GM23248 (cell line): ENCODE data around the gene C11orf52. TPM values are rescaled to one million over a fixed set of nuclear protein-coding genes. Genes with fewer than 3 reads are reported as not detected.

Source experiments
- DNase-seq: peaks from one replicate; pipeline ENCODE4 v3.0.0-alpha.2; 2015
- H2AFZ ChIP-seq: fragments of 200-600 bp; sonication (generic); 2 replicates; pipeline ENCODE4 v1.6.1; 2016; ENCODE audit warnings: antibody characterized with exemption
- H3F3A ChIP-seq: fragments of 200-600 bp; sonication (generic); 2 replicates; pipeline ENCODE4 v1.6.1; 2016; ENCODE audit warnings: mild to moderate bottlenecking, antibody characterized with exemption, mixed run types; ENCODE audit not compliant: insufficient read depth
- H3K27ac ChIP-seq: fragments of 200-600 bp; sonication (generic); 2 replicates; pipeline ENCODE4 v1.5.1; 2016; ENCODE audit warnings: mild to moderate bottlenecking
- H3K27me3 ChIP-seq: fragments of 200-600 bp; sonication (generic); replicated peaks from 2 replicates; pipeline ENCODE4 v1.6.1; 2016; ENCODE audit warnings: mild to moderate bottlenecking; ENCODE audit not compliant: insufficient read depth
- H3K36me3 ChIP-seq: fragments of 200-600 bp; sonication (generic); 2 replicates; pipeline ENCODE4 v1.6.1; 2016; ENCODE audit warnings: low read depth, mild to moderate bottlenecking
- H3K4me1 ChIP-seq: fragments of 200-600 bp; sonication (generic); 2 replicates; pipeline ENCODE4 v1.6.1; 2016; ENCODE audit warnings: mild to moderate bottlenecking; ENCODE audit not compliant: insufficient read depth
- H3K4me2 ChIP-seq: fragments of 200-600 bp; sonication (generic); one replicate; pipeline ENCODE4 v1.6.1; 2016; ENCODE audit warnings: mild to moderate bottlenecking; ENCODE audit not compliant: unreplicated experiment
- H3K4me3 ChIP-seq: fragments of 200-600 bp; sonication (generic); 2 replicates; pipeline ENCODE4 v1.5.1; 2016; ENCODE audit warnings: mild to moderate bottlenecking
- H3K79me2 ChIP-seq: fragments of 200-600 bp; sonication (generic); 2 replicates; pipeline ENCODE4 v1.6.1; 2016; ENCODE audit warnings: mild to moderate bottlenecking; ENCODE audit not compliant: insufficient read depth
- H3K9ac ChIP-seq: fragments of 200-600 bp; sonication (generic); 2 replicates; pipeline ENCODE4 v1.6.1; 2016; ENCODE audit warnings: mild to moderate bottlenecking
- H3K9me2 ChIP-seq: fragments of 200-600 bp; sonication (generic); 2 replicates; pipeline ENCODE4 v1.6.1; 2016; ENCODE audit warnings: mixed run types, mild to moderate bottlenecking, moderate library complexity; ENCODE audit not compliant: insufficient read depth
- H3K9me3 ChIP-seq: fragments of 200-600 bp; sonication (generic); one replicate; pipeline ENCODE4 v1.6.1; 2017; ENCODE audit warnings: low read depth
- H4K20me1 ChIP-seq: fragments of 200-600 bp; sonication (generic); 2 replicates; pipeline ENCODE4 v1.6.0; 2016; ENCODE audit not compliant: insufficient read depth
- EZH2 ChIP-seq: fragments of 200-600 bp; sonication (generic); IDR thresholded peaks from 2 replicates; pipeline ENCODE4 v1.6.1; 2018; ENCODE audit warnings: antibody characterized with exemption, mild to moderate bottlenecking; ENCODE audit not compliant: insufficient read depth, poor library complexity, severe bottlenecking
- EZH2phosphoT487 ChIP-seq: fragments of 200-600 bp; sonication (generic); IDR thresholded peaks from 2 replicates; pipeline ENCODE4 v1.6.1; 2018; ENCODE audit warnings: antibody characterized with exemption, moderate library complexity, mild to moderate bottlenecking, low read depth; ENCODE audit not compliant: insufficient read depth
- WGBS, 2 experiments: methylation state at CpG; one replicate each; pipeline ENCODE4 v1.1.6; 2015 to 2017; ENCODE audit warnings: low lambda C conversion rate in 2 of 2, low coverage in 1 of 2; ENCODE audit errors: missing lambda C conversion rate in 2 of 2; 5-methylcytosine and 5-hydroxymethylcytosine counted together
- in situ Hi-C: fragments of 300-500 bp; cut with MboI; formaldehyde crosslinking; loops from 2 replicates; pipeline ENCODE4 v1.15.0; 2020
- polyA plus RNA-seq: library from polyadenylated mRNA; unstranded; fragments of >200 nt; fragmentation: Nextera tagmentation; extraction: Ambion mirVana; gene quantifications from 2 replicates; pipeline ENCODE4 v1.2.1, GENCODE V29; 2016
- total RNA-seq: library from RNA; depleted of rRNA; stranded (reverse); fragments of >200 nt; shearing (Covaris generic); gene quantifications from 2 replicates; pipeline ENCODE4 v1.2.3, GENCODE V29; 2014

C11orf52 gene
- total and polyA plus RNA-seq, 2 experiments from 2014 or later, result 0.78 to 3.5 TPM

DNA sequence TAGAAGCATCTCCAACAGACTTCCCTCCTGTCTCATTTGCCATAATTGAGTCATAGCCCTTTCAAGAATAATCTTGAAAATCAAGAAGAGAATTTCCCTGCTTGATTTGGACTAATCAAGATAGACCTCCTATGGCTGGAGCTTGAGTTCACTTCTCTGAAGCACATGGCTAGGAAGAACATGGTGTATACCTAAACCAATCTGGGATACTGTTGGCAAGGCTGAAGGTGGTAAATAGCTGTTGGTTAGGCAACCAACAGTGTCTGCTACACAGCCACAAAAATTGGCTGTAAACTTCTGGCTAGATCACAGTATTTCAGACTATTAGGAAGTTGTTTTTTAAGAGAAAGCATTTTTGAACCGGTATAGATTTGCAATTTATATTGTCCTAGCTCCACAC lies 12.0 kb upstream of the C11orf52 start:
- in situ Hi-C loops, result no loop called here

DNA sequence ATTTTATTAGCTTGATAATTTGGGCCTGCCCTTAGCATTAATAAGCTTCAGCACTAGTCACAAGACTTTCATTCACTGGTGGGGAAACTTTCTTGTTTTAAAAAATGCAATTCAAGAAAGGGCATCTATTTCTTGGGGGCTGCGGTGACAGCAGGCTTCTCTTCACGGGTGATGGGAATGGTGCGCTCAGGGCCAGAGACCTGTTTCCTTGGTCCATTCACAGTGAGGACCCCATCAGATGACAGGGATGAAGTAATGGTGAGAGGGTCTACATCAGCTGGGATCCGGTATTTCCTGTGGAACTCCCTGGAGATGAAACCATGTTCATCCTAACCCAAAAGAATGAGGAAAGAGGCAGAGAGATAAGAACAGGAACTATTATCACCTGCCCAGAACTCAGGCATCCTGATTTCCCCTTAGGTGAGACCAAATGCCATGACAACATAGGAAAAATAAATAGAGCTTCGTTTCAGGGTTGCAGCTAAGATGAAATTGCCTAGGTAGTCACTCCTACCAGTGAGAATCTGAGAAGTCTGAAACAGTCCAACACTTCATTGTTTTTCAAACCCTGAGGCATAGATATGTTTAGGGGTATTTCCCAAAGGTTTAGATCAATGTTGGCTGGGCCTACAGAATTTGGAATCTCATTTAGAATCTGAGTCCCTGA lies 9.9 kb upstream of the C11orf52 start:
- H3K36me3 ChIP-seq, result 0 out of 2 replicates have a peak, but pooled peaks cover 6% of the 10 kb centered on the region
- DNase-seq, result no peak
- no peak overlapping the region for H3K9ac ChIP-seq
- no peak overlapping the region for H3K4me3 ChIP-seq
- H3K27ac ChIP-seq, result no peak overlapping the region
- H4K20me1 ChIP-seq, result no peaks in the 10 kb centered on the region
- peaks cover 16% of the 10 kb centered on the region for H3K79me2 ChIP-seq
- H3F3A ChIP-seq, result peaks cover 49% of the 10 kb centered on the region
- no peaks in the 10 kb centered on the region for H3K9me3 ChIP-seq
- H2AFZ ChIP-seq, result no peak overlapping the region
- in situ Hi-C loops, result no loop called here
- TF ChIP-seq EZH2phosphoT487 (no peak), EZH2 (no peak)
- WGBS, 2 experiments, result 85 to 88% methylated on average over 5 of the region's 5 CpGs
- no peaks in the 10 kb centered on the region for H3K27me3 ChIP-seq
- no peak overlapping the region for H3K4me2 ChIP-seq
- H3K9me2 ChIP-seq, result no peaks in the 10 kb centered on the region
- H3K4me1 ChIP-seq, result peaks cover 26% of the 10 kb centered on the region

More for the DNA sequence above, 12.0 kb upstream of the C11orf52 start:
- Histone ChIP-seq H3K9me3 (no peaks in the 10 kb centered on the region), H3K36me3 (0 out of 2 replicates have a peak, but pooled peaks cover 6% of the 10 kb centered on the region), H3K27me3 (no peaks in the 10 kb centered on the region), H3F3A (peaks cover 44% of the 10 kb centered on the region), H3K4me2 (no peak overlapping the region), H2AFZ (peak overlapping the region; percentile 47; the same call in 1 of the 2 replicates), H3K4me3 (no peak overlapping the region), H3K79me2 (0 out of 2 replicates have a peak, but pooled peaks cover 9% of the 10 kb centered on the region), H3K4me1 (peaks cover 16% of the 10 kb centered on the region), H3K27ac (no peak overlapping the region), H3K9ac (no peak overlapping the region), H4K20me1 (no peaks in the 10 kb centered on the region), H3K9me2 (no peaks in the 10 kb centered on the region)
- DNase-seq, result no peak
- TF ChIP-seq EZH2phosphoT487 (no peak), EZH2 (no peak)
- WGBS, 2 experiments, result 88 to 92% methylated on average over 1 of the region's 1 CpG

DNA sequence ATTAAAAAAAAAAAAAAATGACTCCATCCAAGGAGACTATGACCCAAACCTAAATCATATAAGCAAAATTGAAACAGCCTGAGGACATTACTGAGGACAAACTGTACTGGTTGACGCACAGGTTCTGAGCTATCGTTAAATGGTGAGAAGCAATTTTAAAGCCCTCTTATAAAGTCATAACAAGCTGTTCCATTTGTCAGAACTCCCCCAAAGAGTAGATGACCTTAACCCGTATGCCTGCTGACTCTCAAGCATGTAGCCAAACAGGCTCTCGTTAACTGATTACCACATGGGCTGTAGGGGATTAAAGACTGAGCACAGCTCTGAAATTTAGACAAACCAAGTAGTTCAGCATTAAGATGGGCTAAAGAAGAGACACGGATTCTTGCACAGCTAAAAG lies 9.3 kb upstream of the C11orf52 start:
- no peak overlapping the region for H3K9ac ChIP-seq
- no peaks in the 10 kb centered on the region for H4K20me1 ChIP-seq
- in situ Hi-C loops, result no loop called here
- H3K27ac ChIP-seq, result peak overlapping the region; percentile 95; the same call in 1 of the 2 replicates
- no peaks in the 10 kb centered on the region for H3K9me3 ChIP-seq
- WGBS, 2 experiments, result 84 to 88% methylated on average over 5 of the region's 5 CpGs
- peaks cover 49% of the 10 kb centered on the region for H3F3A ChIP-seq
- peaks cover 19% of the 10 kb centered on the region for H3K79me2 ChIP-seq
- DNase-seq, result no peak
- peaks cover 30% of the 10 kb centered on the region for H3K4me1 ChIP-seq
- no peak for TF ChIP-seq EZH2phosphoT487
- no peak for TF ChIP-seq EZH2
- 0 out of 2 replicates have a peak, but pooled peaks cover 6% of the 10 kb centered on the region for H3K36me3 ChIP-seq
- no peaks in the 10 kb centered on the region for H3K9me2 ChIP-seq
- peak overlapping the region; percentile 65; the same call in 1 of the 2 replicates for H3K4me3 ChIP-seq
- no peaks in the 10 kb centered on the region for H3K27me3 ChIP-seq
- peak overlapping the region; percentile 79 for H3K4me2 ChIP-seq
- H2AFZ ChIP-seq, result no peak overlapping the region

DNA sequence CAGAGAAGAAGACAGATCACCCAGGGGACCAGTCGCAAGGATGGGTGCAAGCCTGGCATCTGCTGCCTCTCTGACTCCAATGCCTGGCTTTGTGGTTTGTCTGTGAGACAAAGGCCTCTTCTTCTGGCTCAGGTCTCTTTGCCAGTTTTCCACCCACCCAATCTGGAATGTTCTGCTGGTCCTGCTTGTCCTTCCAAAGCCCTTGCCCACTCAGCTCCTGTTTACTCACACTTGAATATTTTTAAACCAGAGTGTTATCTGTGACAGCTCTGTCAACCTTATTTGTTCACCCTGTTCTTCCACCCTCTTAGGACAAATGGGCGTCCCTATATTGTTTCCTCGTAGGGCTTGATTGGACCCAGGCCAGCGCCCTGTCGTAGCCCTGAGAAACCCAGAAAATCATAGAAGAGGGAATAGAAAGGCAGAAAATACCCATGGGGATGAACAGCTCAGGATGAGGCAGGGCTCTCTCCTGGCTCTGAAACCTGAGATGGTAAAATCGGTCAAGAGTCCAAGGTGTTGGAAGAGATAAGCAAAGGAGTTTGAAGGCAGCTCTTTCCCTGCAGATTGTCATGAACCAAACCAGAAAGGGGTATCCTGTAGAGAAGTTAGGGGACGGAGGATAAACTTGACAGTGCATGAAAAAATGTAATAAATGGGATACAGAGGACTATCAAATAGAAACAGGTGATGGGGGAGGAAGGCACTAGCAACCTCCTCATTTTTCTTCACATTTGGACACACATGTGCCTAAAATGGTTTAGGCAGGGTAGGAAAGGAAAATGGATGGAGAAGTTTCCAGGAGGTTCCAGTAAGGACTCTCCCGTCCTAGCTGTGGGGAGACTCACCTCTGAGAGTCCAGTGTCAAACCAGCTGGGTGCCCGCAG lies 7.8 kb upstream of the C11orf52 start:
- H3K4me3 ChIP-seq, result peak overlapping the region; percentile 65
- in situ Hi-C loops, result no loop called here
- H2AFZ ChIP-seq, result peak overlapping the region; percentile 68; the same call in 1 of the 2 replicates
- peak overlapping the region; percentile 95 for H3K27ac ChIP-seq
- H3K9me2 ChIP-seq, result no peaks in the 10 kb centered on the region
- H3K9ac ChIP-seq, result peak overlapping the region; percentile 81
- H3K9me3 ChIP-seq, result no peaks in the 10 kb centered on the region
- peaks cover 31% of the 10 kb centered on the region for H3K79me2 ChIP-seq
- no peaks in the 10 kb centered on the region for H4K20me1 ChIP-seq
- H3K4me1 ChIP-seq, result peaks cover 38% of the 10 kb centered on the region
- H3K4me2 ChIP-seq, result peak overlapping the region; percentile 79
- H3F3A ChIP-seq, result peaks cover 49% of the 10 kb centered on the region
- H3K27me3 ChIP-seq, result no peaks in the 10 kb centered on the region
- peak; percentile 77 for DNase-seq
- WGBS, 2 experiments, result 22 to 23% methylated on average over 9 of the region's 9 CpGs
- 0 out of 2 replicates have a peak, but pooled peaks cover 6% of the 10 kb centered on the region for H3K36me3 ChIP-seq
- TF ChIP-seq EZH2phosphoT487 (no peak), EZH2 (no peak)
